CD4-positive, alpha-beta T cell treated with Interleukin-15 for 4 hours (primary cell): ENCODE results near the gene RPS14.
"Not testable (repeated sequence)": the region's sequence is repeated elsewhere in the genome, so short reads cannot be mapped to it uniquely, and the experiment has no call there.

Experiments used
- DNase-seq: peaks from one replicate; pipeline ENCODE4 v3.0.0-alpha.2; 2020; ENCODE audit warnings: low spot score

Gene RPS14

GRCh38 chr5:150443242-150444075 is 6.1 kb downstream of the RPS14 start:
- no peak for DNase-seq

GRCh38 chr5:150442699-150443080 is 6.8 kb downstream of the RPS14 start:
- DNase-seq, result no peak

- no peak for DNase-seq
Observed at GRCh38 chr5:150441813-150442698, 7.5 kb downstream of the RPS14 start.

- DNase-seq, result no peak
Observed at GRCh38 chr5:150440948-150441812, 8.4 kb downstream of the RPS14 start.

- DNase-seq, result no peak
Observed at GRCh38 chr5:150438873-150439546, 10.5 kb downstream of the RPS14 start.

- peak; percentile 91 for DNase-seq
Observed at GRCh38 chr5:150436141-150436680, 13.3 kb downstream of the RPS14 start.

GRCh38 chr5:150434464-150434863 is 15.1 kb downstream of the RPS14 start:
- no peak for DNase-seq

- DNase-seq, result no peak
Observed at GRCh38 chr5:150431574-150431973, 18.0 kb downstream of the RPS14 start.

GRCh38 chr5:150431048-150431447 is 18.5 kb downstream of the RPS14 start:
- no peak for DNase-seq

- no peak for DNase-seq
Observed at GRCh38 chr5:150429410-150429873, 20.1 kb downstream of the RPS14 start.

- DNase-seq, result no peak
Observed at GRCh38 chr5:150428978-150429377, 20.6 kb downstream of the RPS14 start.

- DNase-seq, result no peak
Observed at GRCh38 chr5:150428106-150428876, 21.2 kb downstream of the RPS14 start.

- not testable (repeated sequence) for DNase-seq
Observed at GRCh38 chr5:150426165-150426564, 23.4 kb downstream of the RPS14 start.

GRCh38 chr5:150422758-150423157 is 26.8 kb downstream of the RPS14 start:
- DNase-seq, result no peak

- no peak for DNase-seq
Observed at GRCh38 chr5:150422075-150422474, 27.5 kb downstream of the RPS14 start.

GRCh38 chr5:150419630-150420270 is 29.8 kb downstream of the RPS14 start:
- DNase-seq, result no peak

GRCh38 chr5:150413902-150414790 is 35.4 kb downstream of the RPS14 start:
- DNase-seq, result not testable (repeated sequence)

- DNase-seq, result no peak
Observed at GRCh38 chr5:150413176-150413901, 36.2 kb downstream of the RPS14 start.
